HG03064 (cell line): ENCODE data around the gene GPATCH2.
"Not testable (repeated sequence)": the region's sequence is repeated elsewhere in the genome, so short reads cannot be mapped to it uniquely, and the experiment has no call there.

ENCODE experiments used
- ATAC-seq: cut with Tn5 transposase; IDR thresholded peaks from one replicate; pipeline ENCODE4 v1.9.1; 2021; ENCODE audit warnings: low read depth; ENCODE audit not compliant: unreplicated experiment

GPATCH2 gene

DNA sequence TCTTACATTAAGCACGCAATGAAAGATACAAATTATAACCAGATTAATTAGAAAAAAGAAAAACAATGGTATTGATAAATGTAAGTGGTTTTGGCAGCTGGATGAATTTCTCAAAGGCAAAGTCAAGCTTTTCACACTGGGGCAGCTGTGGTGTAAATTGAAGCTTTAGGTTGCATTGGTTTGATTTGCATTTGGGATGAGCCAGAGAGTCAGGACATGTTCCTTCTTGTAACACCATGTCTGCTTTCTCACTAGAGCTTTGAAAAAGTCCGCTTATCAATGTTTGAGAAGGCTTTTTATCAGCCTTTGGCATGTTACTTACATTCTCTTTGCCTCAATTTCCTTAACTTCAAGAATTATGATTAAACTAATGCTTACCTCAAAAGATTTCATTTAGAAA lies 173.9 kb downstream of the GPATCH2 start:
- ATAC-seq, result no peak

- no peak for ATAC-seq
Observed at GRCh38 chr1:217456261-217456660, 174.6 kb downstream of the GPATCH2 start.

DNA sequence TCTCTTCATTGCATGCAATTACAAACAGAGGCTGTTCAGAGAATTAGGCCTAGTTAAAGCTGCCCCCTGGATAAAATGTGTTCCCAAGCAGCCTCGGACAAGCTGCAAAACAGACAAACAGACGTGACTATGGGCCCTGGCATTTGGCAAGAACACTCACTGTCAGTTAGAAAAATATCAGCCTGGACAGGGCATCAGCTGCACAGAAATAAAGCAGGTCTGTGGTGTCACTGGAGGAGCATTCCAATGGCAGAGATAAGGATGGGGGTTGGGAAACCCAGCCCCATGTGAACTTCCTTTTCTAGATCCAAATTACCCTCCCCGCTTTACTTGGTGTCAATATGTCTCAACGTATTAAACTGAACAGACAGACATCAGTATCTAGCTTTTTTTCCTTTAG lies 177.1 kb downstream of the GPATCH2 start:
- ATAC-seq, result no peak

GRCh38 chr1:217449370-217449769 lies 181.5 kb downstream of the GPATCH2 start:
- ATAC-seq, result no peak

DNA sequence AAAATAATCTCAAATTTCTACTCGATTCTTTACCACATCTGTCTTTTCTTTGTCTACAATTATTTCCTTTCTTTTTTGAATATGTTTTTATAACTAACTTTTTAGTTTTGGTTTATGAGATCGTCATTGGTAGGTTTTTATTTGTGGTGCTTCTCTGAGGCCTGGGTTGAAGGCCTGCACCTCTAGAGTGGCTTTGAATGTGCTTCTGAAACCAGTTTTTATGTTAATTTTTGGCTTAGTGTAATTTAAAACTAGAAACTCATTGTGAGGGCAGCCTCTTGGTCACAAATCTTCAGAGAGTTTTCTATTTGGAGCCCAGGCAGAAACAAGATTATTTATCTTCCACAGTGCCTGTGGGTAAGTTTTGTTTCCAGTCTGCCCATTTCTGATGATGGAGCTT lies 187.0 kb downstream of the GPATCH2 start:
- no peak for ATAC-seq

- ATAC-seq, result no peak
Observed at GRCh38 chr1:217437376-217437775, 193.5 kb downstream of the GPATCH2 start.

- ATAC-seq, result no peak
Observed at GRCh38 chr1:217435204-217435603, 195.7 kb downstream of the GPATCH2 start.

GRCh38 chr1:217433664-217434063 lies 197.2 kb downstream of the GPATCH2 start:
- ATAC-seq, result no peak

DNA sequence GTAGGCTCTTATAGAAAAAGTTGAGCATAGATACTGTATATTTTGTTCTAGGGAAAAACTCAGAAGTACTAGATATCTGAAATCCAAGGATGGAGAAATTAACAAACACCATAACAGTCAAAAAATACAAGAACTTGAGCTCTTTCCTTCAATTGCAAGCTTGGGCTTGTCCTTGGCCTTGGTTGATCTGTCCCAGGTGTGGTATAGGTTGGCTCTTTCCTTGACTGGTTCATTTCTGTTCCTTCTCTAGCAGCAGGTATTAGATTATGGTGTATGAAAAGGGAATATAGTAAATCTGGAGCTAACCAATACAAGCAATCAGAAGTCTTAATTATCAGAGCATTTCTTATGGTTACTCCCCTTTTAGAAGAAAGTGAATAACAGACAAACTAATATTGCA lies 198.6 kb downstream of the GPATCH2 start:
- no peak for ATAC-seq

GRCh38 chr1:217431395-217431794 lies 199.5 kb downstream of the GPATCH2 start:
- ATAC-seq, result no peak

GRCh38 chr1:217425422-217425821 lies 205.5 kb downstream of the GPATCH2 start:
- no peak for ATAC-seq

DNA sequence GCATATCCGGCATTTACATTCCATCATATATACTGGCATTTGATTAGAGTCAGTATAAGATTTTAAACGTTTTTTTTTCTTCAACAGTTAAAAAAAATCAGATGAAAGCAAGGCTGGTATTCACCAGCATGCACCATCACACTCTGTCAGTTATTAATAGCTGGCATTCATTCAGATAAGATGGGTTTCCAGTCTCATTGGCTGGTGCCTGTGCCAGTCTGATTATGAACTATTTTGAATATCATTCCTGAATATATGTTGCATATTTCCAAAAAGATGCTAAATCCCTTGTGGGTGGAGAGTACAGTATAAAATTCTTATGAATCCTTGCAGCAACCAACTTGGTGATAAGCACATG lies 211.7 kb downstream of the GPATCH2 start:
- ATAC-seq, result no peak

DNA sequence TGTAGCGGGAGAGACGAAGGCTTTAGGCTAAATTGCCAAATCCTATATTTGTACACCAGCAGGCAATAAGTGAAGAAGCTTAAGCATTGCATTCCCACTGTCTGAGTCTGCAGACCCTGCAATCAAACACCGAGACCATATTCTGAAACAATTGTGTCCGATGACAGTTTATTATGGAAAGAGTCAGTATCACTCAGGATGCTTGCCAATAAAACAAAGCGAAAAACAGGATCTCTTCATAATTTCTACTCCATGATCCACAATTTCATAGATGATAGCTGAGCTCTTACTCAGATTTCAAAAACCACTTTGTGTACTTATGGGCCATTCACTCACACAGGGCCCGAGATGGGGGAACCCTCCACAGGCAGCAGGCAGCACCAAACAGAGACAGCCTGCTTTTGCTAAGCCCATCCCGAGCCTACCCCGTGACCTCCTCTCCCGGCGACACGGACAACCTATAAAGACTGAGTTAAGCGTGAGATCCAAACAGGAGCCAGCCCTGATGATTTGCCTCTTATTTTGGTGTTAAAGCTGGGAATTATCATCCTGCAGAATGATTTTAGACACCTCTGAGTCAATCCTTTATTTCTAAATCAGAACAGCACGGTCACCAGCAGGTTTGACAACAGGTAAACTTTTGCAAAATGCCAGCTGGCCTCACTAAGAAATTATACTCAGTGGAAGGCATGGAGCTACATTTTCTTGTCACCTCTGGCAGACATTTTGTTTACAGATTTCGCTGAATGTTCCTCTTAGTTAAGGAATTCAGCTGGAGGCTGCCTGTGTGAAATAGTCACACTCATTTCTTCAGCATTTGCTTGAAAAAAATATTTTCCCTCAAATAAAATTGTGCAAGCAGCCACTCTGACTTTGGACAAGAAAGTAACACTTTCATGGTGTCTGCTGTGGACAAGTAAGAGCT lies 212.4 kb downstream of the GPATCH2 start:
- no peak for ATAC-seq

DNA sequence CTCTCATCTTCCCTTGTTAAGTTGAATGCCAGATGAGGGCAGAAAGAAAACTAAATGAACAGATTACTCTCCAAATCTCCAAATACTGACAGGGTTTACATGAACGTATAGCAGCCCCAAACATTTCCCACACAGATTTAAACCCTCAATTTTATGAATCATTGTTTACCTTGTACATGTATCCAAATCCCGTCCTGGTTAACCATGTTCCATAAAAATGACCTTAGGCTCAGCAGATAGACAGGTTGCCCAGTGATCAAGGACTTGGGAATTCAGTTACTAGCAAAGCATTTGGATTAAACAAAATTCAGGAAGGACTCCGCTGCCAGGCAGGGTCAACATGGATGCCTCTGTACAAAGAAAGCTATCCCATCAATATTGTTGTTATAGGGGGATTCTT lies 213.5 kb downstream of the GPATCH2 start:
- no peak for ATAC-seq

GRCh38 chr1:217407534-217408001 lies 223.3 kb downstream of the GPATCH2 start:
- no peak for ATAC-seq

GRCh38 chr1:217403026-217403720 lies 227.7 kb downstream of the GPATCH2 start:
- ATAC-seq, result no peak

GRCh38 chr1:217402301-217402700 lies 228.6 kb downstream of the GPATCH2 start:
- no peak for ATAC-seq

GRCh38 chr1:217393896-217394295 lies 237.0 kb downstream of the GPATCH2 start:
- no peak for ATAC-seq

DNA sequence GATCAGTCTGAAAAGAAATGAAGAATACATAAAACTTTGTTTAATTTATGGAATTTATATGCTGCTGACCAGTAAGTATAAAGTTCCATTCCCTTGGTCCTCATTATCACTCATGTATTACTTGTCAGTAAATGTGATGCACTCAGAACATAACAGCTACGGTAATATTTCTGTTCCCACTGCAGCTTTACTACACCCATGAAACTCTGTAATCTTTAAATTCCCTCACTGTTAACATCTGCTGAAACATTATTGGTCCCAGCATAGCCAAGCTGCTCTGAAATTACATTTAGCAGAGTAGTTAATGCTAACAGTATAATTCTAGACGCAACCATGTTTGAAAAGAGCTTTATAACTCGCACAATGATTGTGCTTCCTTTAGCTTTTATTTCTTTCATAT lies 238.4 kb downstream of the GPATCH2 start:
- ATAC-seq, result no peak

DNA sequence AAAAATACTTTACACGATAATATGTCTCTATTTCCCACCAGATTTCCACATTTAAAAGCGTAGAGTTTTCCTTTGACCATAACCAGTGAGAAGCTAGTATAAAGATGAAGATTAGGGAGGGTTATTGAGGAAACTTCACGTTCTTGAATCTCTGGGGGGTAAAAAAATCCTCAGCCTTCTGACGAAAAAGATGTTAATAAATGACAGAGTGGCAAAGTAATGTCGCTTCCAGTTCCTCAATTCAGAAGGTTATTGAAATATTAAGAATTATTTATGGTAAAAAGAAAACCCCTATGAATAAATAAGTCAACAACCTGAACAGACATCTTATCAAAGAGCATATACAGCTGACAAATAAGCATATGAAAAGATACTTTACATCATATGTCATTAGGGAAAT lies 241.0 kb downstream of the GPATCH2 start:
- no peak for ATAC-seq

GRCh38 chr1:217388522-217389065 lies 242.3 kb downstream of the GPATCH2 start:
- no peak for ATAC-seq

DNA sequence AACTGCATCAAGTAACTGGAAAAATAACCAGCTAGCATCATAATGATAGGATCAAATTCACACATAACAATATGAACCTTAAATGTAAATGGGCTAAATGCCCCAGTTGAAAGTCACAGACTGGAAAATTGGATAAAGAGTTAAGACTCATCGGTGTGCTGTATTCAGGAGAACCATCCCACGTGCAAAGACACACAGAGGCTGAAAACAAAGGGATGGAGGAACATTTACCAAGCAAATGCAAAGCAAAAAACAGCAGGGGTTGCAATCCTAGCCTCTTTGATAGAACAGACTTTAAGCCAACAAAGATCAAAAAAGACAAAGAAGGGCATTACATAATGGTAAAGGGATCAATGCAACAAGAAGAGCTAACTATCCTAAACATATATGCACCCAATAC lies 249.1 kb downstream of the GPATCH2 start:
- ATAC-seq, result not testable (repeated sequence)
